Tongue (tissue), 2 donors: ENCODE data around the gene TMEM232. TPM values are rescaled to one million over a fixed set of nuclear protein-coding genes. Genes with fewer than 3 reads are reported as not detected.
"Not testable (repeated sequence)": the region's sequence is repeated elsewhere in the genome, so short reads cannot be mapped to it uniquely, and the experiment has no call there.

Experiments
- DNase-seq: peaks from one replicate; pipeline ENCODE4 v3.0.0-alpha.2; 2015
- total RNA-seq: library from RNA; depleted of rRNA; stranded (reverse); fragments of >200 nt; gene quantifications from one replicate; pipeline ENCODE4 v1.2.3, GENCODE V29; 2014

The TMEM232 gene
- total RNA-seq, 1 donor from 2014 or later: 3.8 TPM

DNA sequence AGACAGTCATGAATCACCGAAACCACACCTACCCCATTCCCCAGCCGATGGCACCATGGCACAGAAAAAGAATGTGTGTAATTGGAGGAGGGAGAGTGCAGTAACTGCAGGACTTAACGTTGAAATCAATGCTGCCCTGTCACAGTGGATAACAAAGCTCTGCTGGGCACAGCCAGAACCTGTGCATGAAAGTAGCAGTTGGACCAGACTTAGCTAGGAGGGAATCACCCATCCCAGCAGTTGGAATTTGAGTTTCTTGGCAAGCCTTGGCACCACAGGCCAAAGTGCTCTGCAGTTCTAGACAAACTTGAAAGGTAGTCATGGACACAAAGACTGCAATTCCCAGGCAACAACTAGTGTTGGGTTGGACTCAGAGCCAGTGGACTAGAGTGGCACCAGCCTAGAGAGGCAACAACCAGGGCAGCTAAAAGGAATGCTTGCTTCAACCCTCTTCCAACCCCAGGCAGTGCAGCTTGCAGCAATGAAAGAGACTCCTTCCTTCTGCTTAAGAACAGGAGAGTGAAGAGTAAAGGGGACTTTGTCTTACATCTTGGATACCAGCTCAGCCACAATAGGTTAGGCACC, 19.1 kb downstream of the TMEM232 start:
- DNase-seq: no peak

GRCh38 chr5:110705349-110705748, 21.1 kb downstream of the TMEM232 start:
- DNase-seq: no peak

DNA sequence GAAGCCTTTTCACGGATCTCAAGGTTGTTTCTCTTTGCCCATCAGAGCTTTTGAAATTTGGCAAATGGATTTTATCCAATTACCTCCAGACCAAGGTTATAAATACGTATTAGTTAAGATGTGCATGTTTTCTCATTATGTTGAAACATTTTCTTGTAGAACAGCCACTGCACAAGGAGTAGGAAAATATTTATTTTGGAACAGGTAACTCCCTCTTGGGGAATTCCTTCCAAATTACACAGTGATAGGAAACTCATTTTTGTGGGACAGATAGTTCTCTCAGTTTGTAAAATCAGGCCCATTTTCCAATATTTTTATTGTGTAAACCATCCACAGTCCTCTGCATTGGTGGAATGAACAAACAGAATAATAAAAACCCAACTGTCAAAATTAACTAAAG, 23.0 kb downstream of the TMEM232 start:
- DNase-seq: no peak

GRCh38 chr5:110702704-110703103, 23.8 kb downstream of the TMEM232 start:
- DNase-seq: no peak

DNA sequence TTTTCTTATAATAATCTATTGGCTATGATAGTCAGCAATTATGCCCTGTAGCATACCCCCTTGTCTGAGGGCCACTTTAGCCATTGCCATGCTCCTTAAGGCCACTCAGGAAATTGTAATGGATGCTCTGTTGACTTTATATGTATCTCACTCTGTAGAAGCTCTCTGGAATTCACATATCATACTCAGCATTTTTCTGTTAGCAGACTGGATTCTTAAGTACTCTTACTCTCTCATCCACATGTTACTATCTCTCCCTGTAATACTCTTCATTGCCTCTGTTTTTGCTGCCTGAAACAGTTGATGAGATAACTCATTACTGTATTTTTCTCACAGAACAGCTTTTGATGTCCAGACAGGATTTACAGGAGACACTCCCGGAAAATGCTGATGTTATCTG, 24.2 kb downstream of the TMEM232 start:
- DNase-seq: no peak

GRCh38 chr5:110692669-110693068, 33.8 kb downstream of the TMEM232 start:
- not testable (repeated sequence) for DNase-seq

- not testable (repeated sequence) for DNase-seq
These were observed 35.9 kb downstream of the TMEM232 start for GRCh38 chr5:110690587-110690986.

- no peak for DNase-seq
These were observed 39.0 kb downstream of the TMEM232 start for GRCh38 chr5:110687485-110687884.

DNA sequence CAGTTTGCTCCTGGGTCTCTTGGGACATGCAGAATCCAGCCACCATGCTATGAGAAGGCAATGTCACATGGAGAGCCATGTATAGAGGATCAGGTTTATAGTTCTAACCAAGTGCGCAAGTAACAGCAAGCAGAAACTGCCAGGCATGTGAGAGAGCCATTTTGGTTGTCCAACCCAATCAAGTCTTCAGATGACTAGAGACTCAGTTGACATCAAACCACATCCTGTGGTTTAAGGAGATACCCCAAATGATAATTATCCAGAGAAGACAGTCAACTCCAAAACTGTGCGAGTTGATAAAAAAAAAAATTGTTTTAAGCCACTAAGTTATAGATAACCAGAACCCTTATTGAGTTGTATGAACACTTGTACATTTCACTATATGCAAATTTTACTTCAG, 40.2 kb downstream of the TMEM232 start:
- DNase-seq: no peak

- DNase-seq: no peak
These were observed 44.5 kb downstream of the TMEM232 start for GRCh38 chr5:110681953-110682352.

- no peak for DNase-seq
These were observed 45.4 kb downstream of the TMEM232 start for GRCh38 chr5:110681109-110681508.

GRCh38 chr5:110676554-110676953, 49.9 kb downstream of the TMEM232 start:
- DNase-seq: not testable (repeated sequence)

DNA sequence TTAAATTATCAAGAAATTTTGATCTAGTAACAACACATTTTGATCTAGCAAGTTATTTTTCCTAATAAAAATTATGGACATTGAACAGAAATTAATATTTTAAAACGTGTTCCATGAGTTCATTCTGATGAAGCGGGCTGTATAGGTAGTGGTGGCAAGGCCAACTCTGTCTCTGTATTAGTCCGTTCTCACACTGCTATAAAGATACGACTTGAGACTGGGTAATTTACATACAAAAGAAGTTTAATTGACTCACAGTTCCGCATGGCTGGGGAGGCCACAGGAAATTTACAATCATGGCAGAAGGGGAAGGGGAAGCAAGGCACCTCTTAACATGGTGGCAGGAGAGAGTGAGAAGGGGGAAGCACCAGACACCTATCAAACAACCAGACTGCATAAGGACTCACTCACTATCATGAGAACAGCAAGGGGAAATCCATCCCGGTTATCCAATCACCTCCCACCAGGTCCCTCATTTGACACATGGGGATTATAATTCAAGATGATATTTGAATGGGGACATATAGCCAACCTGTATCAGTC, 61.2 kb downstream of the TMEM232 start:
- DNase-seq: no peak

DNA sequence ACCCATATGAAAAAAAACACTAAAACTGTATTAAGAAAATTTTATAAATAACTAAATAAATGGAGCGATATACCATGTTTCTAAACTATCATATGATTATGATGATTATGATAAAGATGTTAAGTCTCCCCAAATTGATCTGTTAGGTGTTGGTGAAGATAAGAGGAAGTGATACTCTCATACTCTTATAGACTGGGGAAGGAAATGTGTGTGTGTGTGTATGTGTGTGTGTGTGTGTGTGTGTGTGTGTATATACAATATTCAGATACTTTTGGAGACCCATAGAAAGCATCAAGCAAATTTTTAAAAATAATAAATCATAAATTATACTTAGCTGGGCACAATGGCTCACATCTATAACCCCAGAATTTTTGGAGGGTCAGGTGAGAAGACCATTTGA, 62.9 kb downstream of the TMEM232 start:
- no peak for DNase-seq

GRCh38 chr5:110658006-110658405, 68.5 kb downstream of the TMEM232 start:
- DNase-seq: no peak

GRCh38 chr5:110653231-110653970, 73.1 kb downstream of the TMEM232 start:
- no peak for DNase-seq

DNA sequence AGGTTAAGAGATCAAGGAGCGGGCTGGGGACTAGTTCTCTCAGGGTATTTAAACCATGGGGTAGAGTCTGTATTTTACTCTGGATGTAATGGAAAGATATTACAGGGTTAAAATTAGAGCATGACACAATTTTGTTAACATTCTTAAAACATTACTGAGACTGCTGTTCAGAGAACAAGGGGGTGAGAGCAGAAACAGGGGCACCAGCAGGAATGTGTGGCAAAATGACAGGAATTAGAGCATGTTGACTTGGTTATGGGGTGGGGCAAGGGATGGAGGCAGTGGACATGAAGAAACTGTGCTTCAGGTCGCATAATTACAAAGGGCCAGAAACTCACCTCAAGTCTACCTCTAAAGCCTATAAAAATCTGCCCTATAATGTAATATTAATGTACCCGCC, 75.0 kb downstream of the TMEM232 start:
- no peak for DNase-seq

DNA sequence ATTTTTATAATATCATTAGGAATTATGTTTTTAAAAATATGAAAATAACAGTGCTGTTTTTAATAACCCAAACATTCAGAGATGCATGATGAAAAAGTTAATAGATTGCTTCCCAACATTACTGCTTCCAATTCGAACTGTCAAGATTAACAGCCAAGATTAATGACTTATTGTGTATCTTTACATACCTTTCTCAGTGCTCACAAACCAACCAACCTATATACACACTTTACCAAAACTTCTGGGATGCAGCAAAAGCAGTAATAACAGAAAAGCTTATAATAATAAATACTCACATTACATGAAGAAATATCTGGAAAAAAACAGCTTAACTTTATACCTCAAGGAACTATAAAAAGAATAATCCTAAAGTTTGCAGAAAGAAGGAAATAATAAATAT, 82.1 kb downstream of the TMEM232 start:
- no peak for DNase-seq

DNA sequence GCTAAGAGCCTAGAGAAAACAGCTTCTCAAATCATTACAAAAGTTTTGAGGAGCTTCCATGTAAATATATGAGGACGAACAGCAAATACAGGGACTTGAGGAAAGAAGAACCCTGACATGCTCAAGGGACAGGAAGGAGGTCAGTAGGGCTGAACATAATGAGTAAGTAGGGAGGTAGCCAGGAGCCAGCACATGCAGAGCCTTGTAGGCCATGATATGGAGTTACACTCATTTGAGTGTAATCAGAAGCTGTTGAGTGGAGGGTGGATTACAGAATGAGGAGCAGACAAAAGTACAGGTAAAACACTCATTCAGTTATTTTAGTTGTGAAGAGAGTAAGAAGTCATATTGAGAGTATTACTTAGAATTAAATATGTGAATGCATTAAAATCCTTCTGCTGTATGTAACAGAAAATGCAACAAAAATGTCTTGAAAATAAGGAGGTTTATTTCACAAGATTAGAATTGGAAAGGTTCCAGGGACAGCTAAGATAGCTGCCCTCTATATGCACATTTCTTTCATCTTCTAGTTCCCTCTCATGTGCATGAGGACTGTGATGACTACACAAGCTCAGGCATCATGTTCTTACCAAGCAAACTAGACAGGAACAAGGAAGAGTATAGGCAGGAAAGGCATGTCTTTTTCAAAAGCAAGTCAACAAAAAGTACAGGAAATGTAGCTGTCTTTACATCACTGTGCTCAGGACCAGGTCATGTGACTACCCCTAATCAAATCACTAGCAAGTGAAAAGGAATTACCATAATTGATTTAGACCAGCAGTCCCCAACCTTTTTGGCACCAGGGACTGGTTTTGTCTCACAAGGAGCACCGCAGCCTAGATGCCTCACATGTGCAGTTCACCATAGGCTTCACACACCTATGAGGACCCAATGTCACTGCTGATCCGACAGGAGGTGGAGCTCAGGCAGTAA, 87.2 kb downstream of the TMEM232 start:
- DNase-seq: no peak

DNA sequence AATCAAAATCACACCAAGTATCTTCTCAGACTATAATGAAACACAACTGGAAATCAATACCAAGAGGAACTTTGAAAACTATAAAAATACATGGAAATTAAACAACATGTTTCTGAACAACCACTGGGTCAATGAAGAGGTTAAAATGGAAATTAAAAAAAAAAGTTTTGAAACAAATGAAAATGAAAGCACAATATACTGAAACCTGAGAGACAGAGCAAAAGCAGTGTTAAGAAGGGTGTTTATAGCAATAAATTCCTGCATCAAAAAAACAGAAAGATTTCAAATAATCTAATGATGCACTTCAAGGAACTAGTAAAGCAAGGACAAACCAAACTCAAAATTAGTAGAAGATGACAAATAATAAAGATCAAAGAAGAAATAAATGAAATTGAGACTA, 92.0 kb downstream of the TMEM232 start:
- DNase-seq: no peak

- no peak for DNase-seq
These were observed 95.2 kb downstream of the TMEM232 start for GRCh38 chr5:110631236-110631635.

DNA sequence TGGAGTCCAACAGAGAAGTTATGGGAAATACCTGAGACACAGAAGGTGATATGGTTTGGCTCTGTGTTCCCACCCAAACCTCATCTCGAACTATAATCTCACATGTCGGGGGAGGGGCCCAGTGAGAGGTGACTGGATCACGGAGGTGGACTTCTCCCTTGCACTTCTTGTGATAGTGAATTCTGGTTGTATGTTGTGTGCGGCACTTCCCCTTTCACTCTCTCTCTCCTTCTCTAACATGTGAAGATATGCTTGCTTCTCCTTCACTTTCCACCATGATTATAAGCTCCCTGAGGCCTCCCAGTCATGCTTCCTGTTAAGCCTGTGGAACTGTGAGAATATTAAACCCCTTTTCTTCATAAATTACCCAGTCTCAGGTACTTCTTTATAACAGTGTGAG, 96.1 kb downstream of the TMEM232 start:
- DNase-seq: no peak
